GM23338 (cell line): ENCODE measurements around the gene MACO1. TPM values are rescaled to one million over a fixed set of nuclear protein-coding genes. Genes with fewer than 3 reads are reported as not detected.

Source experiments
- ATAC-seq: fragments of 200-7000 bp; cut with Tn5 transposase; 3 replicates; pipeline ENCODE4 v1.9.1; 2020
- DNase-seq: peaks from one replicate; pipeline ENCODE4 v3.0.0-alpha.2; 2015; ENCODE audit warnings: low spot score
- H2AFZ ChIP-seq: fragments of 200-600 bp; sonication (generic); 2 replicates; pipeline ENCODE4 v1.8.0; 2016; ENCODE audit warnings: antibody characterized with exemption, mild to moderate bottlenecking, moderate library complexity
- H3F3A ChIP-seq: fragments of 200-600 bp; sonication (generic); replicated peaks from 2 replicates; pipeline ENCODE4 v1.8.0; 2017; ENCODE audit warnings: antibody characterized with exemption, mixed run types, low read depth
- H3K27ac ChIP-seq: fragments of 200-600 bp; sonication (generic); 2 replicates; pipeline ENCODE4 v1.6.1; 2016; ENCODE audit warnings: low read depth
- H3K27me3 ChIP-seq: fragments of 200-600 bp; sonication (generic); 2 replicates; pipeline ENCODE4 v1.8.0; 2016; ENCODE audit warnings: mild to moderate bottlenecking, mixed run types, moderate library complexity; ENCODE audit not compliant: insufficient read depth
- H3K36me3 ChIP-seq: fragments of 200-600 bp; sonication (generic); 2 replicates; pipeline ENCODE4 v1.8.0; 2016; ENCODE audit warnings: mild to moderate bottlenecking; ENCODE audit not compliant: insufficient read depth
- H3K4me1 ChIP-seq: fragments of 200-600 bp; sonication (generic); 2 replicates; pipeline ENCODE4 v1.8.0; 2016; ENCODE audit warnings: mild to moderate bottlenecking, moderate library complexity; ENCODE audit not compliant: insufficient read depth
- H3K4me2 ChIP-seq: fragments of 200-600 bp; sonication (generic); 2 replicates; pipeline ENCODE4 v1.7.1; 2017; ENCODE audit warnings: mixed run types
- H3K4me3 ChIP-seq: fragments of 200-600 bp; sonication (generic); 2 replicates; pipeline ENCODE4 v1.6.1; 2016; ENCODE audit warnings: mixed run types
- H3K79me2 ChIP-seq: fragments of 200-600 bp; sonication (generic); replicated peaks from 2 replicates; pipeline ENCODE4 v1.8.0; 2017; ENCODE audit warnings: mild to moderate bottlenecking; ENCODE audit not compliant: insufficient read depth
- H3K9me2 ChIP-seq: fragments of 200-600 bp; sonication (generic); 2 replicates; pipeline ENCODE4 v1.8.0; 2017; ENCODE audit not compliant: insufficient read depth
- H4K20me1 ChIP-seq: fragments of 200-600 bp; sonication (generic); replicated peaks from 2 replicates; pipeline ENCODE4 v1.8.0; 2017; ENCODE audit warnings: mild to moderate bottlenecking; ENCODE audit not compliant: insufficient read depth
- H3K27ac Mint-ChIP-seq: 2 replicates; pipeline ENCODE4 v1.8.0; 2020; ENCODE audit warnings: inconsistent platforms, mild to moderate bottlenecking, moderate library complexity, mixed read lengths
- H3K27me3 Mint-ChIP-seq: 3 replicates; pipeline ENCODE4 v1.8.0; 2022; ENCODE audit warnings: low read depth, mild to moderate bottlenecking, moderate library complexity, mixed read lengths, inconsistent platforms; ENCODE audit not compliant: insufficient read depth, poor library complexity
- H3K36me3 Mint-ChIP-seq: 3 replicates; pipeline ENCODE4 v1.8.0; 2021; ENCODE audit warnings: low read depth, mild to moderate bottlenecking, inconsistent platforms, moderate library complexity, mixed read lengths
- H3K4me1 Mint-ChIP-seq: 3 replicates; pipeline ENCODE4 v1.8.0; 2020; ENCODE audit warnings: mild to moderate bottlenecking, inconsistent platforms, mixed read lengths
- H3K4me3 Mint-ChIP-seq: 3 replicates; pipeline ENCODE4 v1.8.0; 2021; ENCODE audit warnings: moderate library complexity, mild to moderate bottlenecking, inconsistent platforms, mixed read lengths
- H3K9me3 Mint-ChIP-seq: 3 replicates; pipeline ENCODE4 v1.8.0; 2020; ENCODE audit warnings: moderate library complexity, mild to moderate bottlenecking, inconsistent platforms, mixed read lengths
- CREB1 ChIP-seq: fragments of 250-450 bp; sonication (Bioruptor Pico); IDR thresholded peaks from 2 replicates; pipeline ENCODE4 v1.5.0; 2020; ENCODE audit warnings: low read depth, mild to moderate bottlenecking, moderate library complexity
- CTCF ChIP-seq, 2 experiments: fragments of 200-600 bp in 1 of 2; sonication (generic) in 1 of 2; conservative IDR thresholded peaks; 2 replicates each; pipeline versions ENCODE4 v1.5.1 to v1.6.1; 2016 to 2017; ENCODE audit warnings: antibody characterized with exemption in 2 of 2, low read depth in 2 of 2, mild to moderate bottlenecking in 2 of 2, moderate library complexity in 1 of 2
- ETS1 ChIP-seq: IDR thresholded peaks from 2 replicates; pipeline ENCODE4 v1.6.1; 2016; ENCODE audit warnings: antibody characterized with exemption
- EZH2 ChIP-seq: fragments of 200-600 bp; sonication (generic); IDR thresholded peaks from one replicate; pipeline ENCODE4 v1.8.0; 2017; ENCODE audit warnings: antibody characterized with exemption, mild to moderate bottlenecking, low read depth; ENCODE audit not compliant: unreplicated experiment
- EZH2phosphoT487 ChIP-seq: fragments of 200-600 bp; sonication (generic); IDR thresholded peaks from one replicate; pipeline ENCODE4 v1.8.1; 2018; ENCODE audit warnings: antibody characterized with exemption; ENCODE audit not compliant: unreplicated experiment
- JUNB ChIP-seq: IDR thresholded peaks from one replicate; pipeline ENCODE4 v1.6.1; 2016; ENCODE audit warnings: antibody characterized with exemption; ENCODE audit not compliant: unreplicated experiment
- NANOG ChIP-seq: IDR thresholded peaks from 2 replicates; pipeline ENCODE4 v1.6.1; 2016; ENCODE audit warnings: antibody characterized with exemption, borderline replicate concordance
- POLR2AphosphoS5 ChIP-seq: IDR thresholded peaks from 2 replicates; pipeline ENCODE4 v1.6.1; 2016; ENCODE audit warnings: antibody characterized with exemption, low read depth
- REST ChIP-seq: IDR thresholded peaks from one replicate; pipeline ENCODE4 v1.6.1; 2018; ENCODE audit warnings: antibody characterized with exemption; ENCODE audit not compliant: unreplicated experiment
- STAT1 ChIP-seq: IDR thresholded peaks from one replicate; pipeline ENCODE4 v1.6.1; 2016; ENCODE audit warnings: antibody characterized with exemption; ENCODE audit not compliant: unreplicated experiment
- ZNF114 ChIP-seq: fragments of 250-450 bp; sonication (Bioruptor Pico); IDR thresholded peaks from 2 replicates; pipeline ENCODE4 v1.5.0; 2020; ENCODE audit warnings: mild to moderate bottlenecking, moderate library complexity
- ZNF331 ChIP-seq: fragments of 250-450 bp; sonication (Bioruptor Pico); IDR thresholded peaks from 2 replicates; pipeline ENCODE4 v1.5.0; 2020; ENCODE audit warnings: low read depth, mild to moderate bottlenecking, moderate library complexity
- ZNF462 ChIP-seq: fragments of 250-450 bp; sonication (Bioruptor Pico); IDR thresholded peaks from 2 replicates; pipeline ENCODE4 v1.5.0; 2020; ENCODE audit warnings: mild to moderate bottlenecking, moderate library complexity
- polyA plus RNA-seq: library from polyadenylated mRNA; unstranded; fragments of >200 nt; fragmentation: Nextera tagmentation; extraction: Ambion mirVana; gene quantifications from 2 replicates; pipeline ENCODE4 v1.2.1, GENCODE V29; 2016
- total RNA-seq: library from RNA; depleted of rRNA; stranded (reverse); fragments of >200 nt; shearing (Covaris generic); gene quantifications from 2 replicates; pipeline ENCODE4 v1.2.3, GENCODE V29; 2014

The MACO1 gene
- total and polyA plus RNA-seq, 2 experiments from 2014 or later: 9.8 to 10.6 TPM

GRCh38 chr1:25442178-25442577, 11.5 kb downstream of the MACO1 start:
- no peaks in the 10 kb centered on the region for H3K36me3 Mint-ChIP-seq
- Histone ChIP-seq H2AFZ (no peak overlapping the region), H3K36me3 (no peaks in the 10 kb centered on the region), H3K4me2 (no peak overlapping the region), H3F3A (no peaks in the 10 kb centered on the region), H3K79me2 (peaks cover 27% of the 10 kb centered on the region), H3K4me1 (peaks cover 16% of the 10 kb centered on the region), H3K4me3 (no peak overlapping the region), H4K20me1 (peaks cover 16% of the 10 kb centered on the region), H3K9me2 (no peaks in the 10 kb centered on the region), H3K27ac (no peak overlapping the region), H3K27me3 (no peaks in the 10 kb centered on the region)
- no peak for DNase-seq
- ATAC-seq: no peak
- no peak overlapping the region for H3K4me3 Mint-ChIP-seq
- no peak for TF ChIP-seq STAT1
- TF ChIP-seq ZNF331: no peak
- no peak for TF ChIP-seq ZNF114 (CRISPR knock-in tag)
- TF ChIP-seq CREB1 (CRISPR knock-in tag): no peak
- TF ChIP-seq EZH2: no peak
- no peak for TF ChIP-seq ZNF462 (CRISPR knock-in tag)
- TF ChIP-seq CTCF (conservative IDR thresholded peaks at IDR 0.05; ENCODE audit: low read depth in 2 of 2): no peak
- no peak for TF ChIP-seq REST
- no peak for TF ChIP-seq ETS1
- TF ChIP-seq EZH2phosphoT487: no peak
- TF ChIP-seq NANOG: no peak
- TF ChIP-seq POLR2AphosphoS5: no peak
- TF ChIP-seq JUNB: no peak
- no peak overlapping the region for H3K27ac Mint-ChIP-seq
- no peaks in the 10 kb centered on the region for H3K27me3 Mint-ChIP-seq
- no peaks in the 10 kb centered on the region for H3K9me3 Mint-ChIP-seq
- H3K4me1 Mint-ChIP-seq: peaks cover 13% of the 10 kb centered on the region; the same call in 2 of the 3 replicates
